ENCODE measurements around the gene RPS26.
"Not testable (repeated sequence)": the region's sequence is repeated elsewhere in the genome, so short reads cannot be mapped to it uniquely, and the experiment has no call there.

GRCh38 chr12:55999999-56000540, 41.6 kb upstream of the RPS26 start:
- not testable (repeated sequence) for TF ChIP-seq POLR2A (IDR thresholded peaks at IDR 0.05)
- TF ChIP-seq, protein P1, sequence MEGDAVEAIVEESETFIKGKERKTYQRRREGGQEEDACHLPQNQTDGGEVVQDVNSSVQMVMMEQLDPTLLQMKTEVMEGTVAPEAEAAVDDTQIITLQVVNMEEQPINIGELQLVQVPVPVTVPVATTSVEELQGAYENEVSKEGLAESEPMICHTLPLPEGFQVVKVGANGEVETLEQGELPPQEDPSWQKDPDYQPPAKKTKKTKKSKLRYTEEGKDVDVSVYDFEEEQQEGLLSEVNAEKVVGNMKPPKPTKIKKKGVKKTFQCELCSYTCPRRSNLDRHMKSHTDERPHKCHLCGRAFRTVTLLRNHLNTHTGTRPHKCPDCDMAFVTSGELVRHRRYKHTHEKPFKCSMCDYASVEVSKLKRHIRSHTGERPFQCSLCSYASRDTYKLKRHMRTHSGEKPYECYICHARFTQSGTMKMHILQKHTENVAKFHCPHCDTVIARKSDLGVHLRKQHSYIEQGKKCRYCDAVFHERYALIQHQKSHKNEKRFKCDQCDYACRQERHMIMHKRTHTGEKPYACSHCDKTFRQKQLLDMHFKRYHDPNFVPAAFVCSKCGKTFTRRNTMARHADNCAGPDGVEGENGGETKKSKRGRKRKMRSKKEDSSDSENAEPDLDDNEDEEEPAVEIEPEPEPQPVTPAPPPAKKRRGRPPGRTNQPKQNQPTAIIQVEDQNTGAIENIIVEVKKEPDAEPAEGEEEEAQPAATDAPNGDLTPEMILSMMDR (IDR thresholded peaks at IDR 0.05), result not testable (repeated sequence)

All from stomach (tissue), 4 donors.